Epithelial cell of proximal tubule (primary cell): ENCODE results near the gene SAFB. TPM values are rescaled to one million over a fixed set of nuclear protein-coding genes. Genes with fewer than 3 reads are reported as not detected.

Experiments
- DNase-seq: peaks from one replicate; pipeline ENCODE4 v3.0.0-alpha.2; 2011; ENCODE audit warnings: low read depth
- H3K4me3 ChIP-seq: 2 replicates; pipeline ENCODE4 v1.5.1; 2011; ENCODE audit warnings: low read depth, mild to moderate bottlenecking, low read length
- total RNA-seq: library from RNA; depleted of rRNA; stranded (reverse); fragments of >200 nt; gene quantifications from 2 replicates; pipeline ENCODE4 v1.2.3, GENCODE V29; 2015
- TF ChIP-seq, protein P1 (sequence below): conservative IDR thresholded peaks from 2 replicates; pipeline ENCODE4 v1.5.1; 2012; ENCODE audit warnings: low read depth, mild to moderate bottlenecking, low read length

The SAFB gene
- total RNA-seq, 1 donor from 2014 or later = 65.6 TPM

DNA sequence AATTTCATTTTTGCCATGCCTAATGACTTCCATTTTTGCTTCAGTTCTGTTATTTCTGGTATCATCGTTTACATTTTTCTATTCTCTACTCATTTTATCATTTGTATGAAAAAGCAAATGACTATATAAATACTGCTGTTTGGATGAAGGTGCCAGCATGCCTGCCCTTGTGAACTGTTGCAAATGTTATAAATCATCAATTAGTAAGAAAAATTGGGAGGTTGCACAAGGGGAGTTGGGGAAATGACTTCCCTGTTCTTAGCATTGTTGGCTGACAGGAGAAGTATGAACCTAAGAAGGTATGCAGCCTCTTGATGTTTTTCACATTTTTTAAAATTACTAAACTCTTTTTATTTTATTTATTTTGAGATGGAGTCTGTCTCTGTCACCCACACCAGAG is 15.1 kb downstream of the SAFB start:
- TF ChIP-seq, protein P1, sequence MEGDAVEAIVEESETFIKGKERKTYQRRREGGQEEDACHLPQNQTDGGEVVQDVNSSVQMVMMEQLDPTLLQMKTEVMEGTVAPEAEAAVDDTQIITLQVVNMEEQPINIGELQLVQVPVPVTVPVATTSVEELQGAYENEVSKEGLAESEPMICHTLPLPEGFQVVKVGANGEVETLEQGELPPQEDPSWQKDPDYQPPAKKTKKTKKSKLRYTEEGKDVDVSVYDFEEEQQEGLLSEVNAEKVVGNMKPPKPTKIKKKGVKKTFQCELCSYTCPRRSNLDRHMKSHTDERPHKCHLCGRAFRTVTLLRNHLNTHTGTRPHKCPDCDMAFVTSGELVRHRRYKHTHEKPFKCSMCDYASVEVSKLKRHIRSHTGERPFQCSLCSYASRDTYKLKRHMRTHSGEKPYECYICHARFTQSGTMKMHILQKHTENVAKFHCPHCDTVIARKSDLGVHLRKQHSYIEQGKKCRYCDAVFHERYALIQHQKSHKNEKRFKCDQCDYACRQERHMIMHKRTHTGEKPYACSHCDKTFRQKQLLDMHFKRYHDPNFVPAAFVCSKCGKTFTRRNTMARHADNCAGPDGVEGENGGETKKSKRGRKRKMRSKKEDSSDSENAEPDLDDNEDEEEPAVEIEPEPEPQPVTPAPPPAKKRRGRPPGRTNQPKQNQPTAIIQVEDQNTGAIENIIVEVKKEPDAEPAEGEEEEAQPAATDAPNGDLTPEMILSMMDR = no peak
- no peak overlapping the region for H3K4me3 ChIP-seq
- DNase-seq = no peak

DNA sequence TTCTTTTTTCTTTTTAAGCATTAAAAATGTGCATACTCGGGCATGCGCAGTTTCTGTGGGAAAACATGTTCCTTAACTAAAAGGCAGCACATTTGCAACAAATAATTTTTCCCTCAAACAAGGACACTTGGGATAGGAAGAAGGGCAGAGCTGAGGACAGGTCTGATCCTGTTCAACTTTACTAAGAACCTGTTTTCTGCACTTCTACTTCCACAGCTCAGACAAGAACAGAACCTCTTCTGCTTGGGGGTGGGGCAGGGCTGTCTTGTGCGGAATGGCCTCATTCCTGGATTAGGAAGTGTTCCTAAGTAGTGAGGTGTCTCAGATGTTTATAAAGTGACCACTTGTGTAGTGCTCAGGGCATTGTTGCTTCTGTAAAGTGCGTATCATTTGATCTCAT is 18.3 kb downstream of the SAFB start:
- DNase-seq = no peak
- TF ChIP-seq, protein P1 = no peak
- H3K4me3 ChIP-seq = no peak overlapping the region

DNA sequence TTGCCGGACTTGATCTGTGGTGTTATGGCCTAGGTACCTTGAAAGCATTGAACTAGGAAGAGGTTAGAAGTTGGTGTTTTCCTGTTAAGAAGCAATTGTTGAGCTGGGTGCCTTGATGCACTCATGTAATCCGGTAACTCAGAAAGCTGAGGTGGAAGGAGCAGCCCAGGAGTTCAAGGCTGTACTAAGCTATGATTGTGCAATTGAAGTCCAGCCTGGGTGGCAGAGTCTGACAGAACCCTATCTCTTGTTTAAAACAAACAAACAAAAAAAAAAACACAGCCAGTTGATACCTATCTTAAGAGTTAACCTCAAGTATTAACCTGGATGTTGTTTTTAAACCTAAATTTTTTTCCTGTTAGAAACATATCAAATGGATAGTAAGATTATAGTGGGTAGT is 19.3 kb downstream of the SAFB start:
- H3K4me3 ChIP-seq = no peak overlapping the region
- DNase-seq = no peak
- TF ChIP-seq, protein P1 = no peak

GRCh38 chr19:5643060-5643459 is 20.2 kb downstream of the SAFB start:
- no peak overlapping the region for H3K4me3 ChIP-seq
- TF ChIP-seq, protein P1 = no peak
- DNase-seq = no peak

GRCh38 chr19:5644037-5644436 is 21.2 kb downstream of the SAFB start:
- TF ChIP-seq, protein P1 = no peak
- no peak overlapping the region for H3K4me3 ChIP-seq
- no peak for DNase-seq

DNA sequence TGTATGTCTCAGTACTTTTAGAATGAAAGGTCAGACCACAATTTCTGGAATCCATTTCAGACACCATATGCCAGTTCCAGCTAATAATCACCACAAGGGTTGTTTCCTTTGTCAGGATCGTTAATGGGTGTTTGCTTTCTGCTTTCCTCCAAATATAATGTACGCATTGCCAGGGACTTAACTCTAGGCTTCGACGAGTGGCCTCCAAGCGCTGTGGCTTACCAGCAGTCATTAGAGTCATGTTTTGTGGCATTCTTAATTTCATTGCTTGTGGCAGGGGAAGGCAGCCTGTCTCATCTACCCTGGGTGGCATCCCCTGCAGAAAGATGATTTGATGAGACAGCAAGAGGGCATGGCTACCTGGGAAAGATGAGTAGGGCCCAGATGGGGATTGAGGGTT is 22.5 kb downstream of the SAFB start:
- DNase-seq = no peak
- TF ChIP-seq, protein P1 = no peak
- no peak overlapping the region for H3K4me3 ChIP-seq

DNA sequence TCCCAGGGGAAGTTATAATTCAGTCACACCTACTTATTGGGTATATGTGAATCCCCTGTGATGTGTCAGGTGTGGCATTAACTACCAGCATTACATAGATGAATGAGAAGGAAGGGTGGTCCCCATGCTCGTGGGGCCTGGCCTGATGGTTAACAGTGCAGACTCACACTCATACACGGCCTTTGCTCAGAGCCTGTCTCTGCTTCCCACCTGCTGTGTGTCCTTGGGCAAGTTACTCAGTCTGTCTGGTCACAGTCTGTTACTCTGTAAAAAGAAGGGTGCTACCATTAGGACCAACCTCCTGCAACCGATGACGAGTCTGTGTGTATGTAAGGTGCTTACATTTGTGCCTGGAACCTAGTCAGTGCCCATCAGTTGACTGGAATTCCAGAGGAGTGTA is 23.8 kb downstream of the SAFB start:
- DNase-seq = no peak
- H3K4me3 ChIP-seq = no peak overlapping the region
- TF ChIP-seq, protein P1 = no peak
